ENCODE results near the gene FPGS.

The FPGS gene

DNA sequence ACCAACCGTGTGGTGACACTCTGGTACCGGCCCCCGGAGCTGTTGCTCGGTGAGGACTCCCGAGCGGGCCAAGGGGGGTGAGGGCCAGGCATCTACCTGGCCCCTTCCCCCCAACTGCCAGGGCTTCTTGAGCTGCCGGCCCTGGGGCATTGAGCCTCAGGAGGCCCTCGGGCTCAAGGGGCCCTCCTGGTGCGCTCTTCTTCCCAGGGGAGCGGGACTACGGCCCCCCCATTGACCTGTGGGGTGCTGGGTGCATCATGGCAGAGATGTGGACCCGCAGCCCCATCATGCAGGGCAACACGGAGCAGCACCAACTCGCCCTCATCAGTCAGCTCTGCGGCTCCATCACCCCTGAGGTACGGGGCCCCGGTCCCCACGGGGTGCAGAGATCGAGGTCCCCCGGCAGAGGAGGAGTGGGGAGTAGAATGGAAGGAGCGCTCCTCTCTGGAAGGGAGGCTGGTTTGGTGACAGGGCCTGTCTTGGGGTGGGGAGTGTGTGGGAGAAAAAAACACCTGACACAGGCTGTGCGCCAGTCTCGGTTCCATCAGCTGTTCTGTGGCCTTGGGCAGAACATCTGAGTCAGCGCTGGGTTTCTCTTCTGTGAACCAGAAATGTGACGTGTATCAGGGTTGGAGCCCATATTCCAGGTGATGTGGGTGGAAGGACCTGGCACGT, 14.2 kb upstream of the FPGS start:
- H3K4me1 ChIP-seq (ENCODE audit: insufficient read depth, low read length), result peaks cover 47% of the 10 kb centered on the region
- H3K9ac ChIP-seq (ENCODE audit: low read depth, low read length), result 0 out of 2 replicates have a peak overlapping the region, but pooled peaks have one; percentile 94
- H3K4me2 ChIP-seq (ENCODE audit: insufficient read depth, low read length), result 0 out of 2 replicates have a peak overlapping the region, but pooled peaks have one; percentile 87
- DNase-seq, result no peak
- no peak overlapping the region for H3K4me3 ChIP-seq (ENCODE audit: low read depth in 1 of 2, low read length in 2 of 2)
- peaks cover 51% of the 10 kb centered on the region for H4K20me1 ChIP-seq (ENCODE audit: insufficient read depth, low read length)
- no peaks in the 10 kb centered on the region for H3K9me3 ChIP-seq (ENCODE audit: insufficient read depth, low read length, severe bottlenecking)
- no peak overlapping the region for H2AFZ ChIP-seq (ENCODE audit: low read depth, low read length)
- ATAC-seq (ENCODE audit: insufficient read depth, low read depth), result no peak
- no peak overlapping the region for H3K27ac ChIP-seq (ENCODE audit: low read length)
- H3K79me2 ChIP-seq (ENCODE audit: insufficient read depth, low read length), result peaks cover 49% of the 10 kb centered on the region
- H3K36me3 ChIP-seq (ENCODE audit: insufficient read depth, low read length), result peaks cover 64% of the 10 kb centered on the region
- TF ChIP-seq EZH2 (IDR thresholded peaks at IDR 0.05; ENCODE audit: borderline replicate concordance, low read depth, low read length, severe bottlenecking), result no peak
- TF ChIP-seq, protein P1, sequence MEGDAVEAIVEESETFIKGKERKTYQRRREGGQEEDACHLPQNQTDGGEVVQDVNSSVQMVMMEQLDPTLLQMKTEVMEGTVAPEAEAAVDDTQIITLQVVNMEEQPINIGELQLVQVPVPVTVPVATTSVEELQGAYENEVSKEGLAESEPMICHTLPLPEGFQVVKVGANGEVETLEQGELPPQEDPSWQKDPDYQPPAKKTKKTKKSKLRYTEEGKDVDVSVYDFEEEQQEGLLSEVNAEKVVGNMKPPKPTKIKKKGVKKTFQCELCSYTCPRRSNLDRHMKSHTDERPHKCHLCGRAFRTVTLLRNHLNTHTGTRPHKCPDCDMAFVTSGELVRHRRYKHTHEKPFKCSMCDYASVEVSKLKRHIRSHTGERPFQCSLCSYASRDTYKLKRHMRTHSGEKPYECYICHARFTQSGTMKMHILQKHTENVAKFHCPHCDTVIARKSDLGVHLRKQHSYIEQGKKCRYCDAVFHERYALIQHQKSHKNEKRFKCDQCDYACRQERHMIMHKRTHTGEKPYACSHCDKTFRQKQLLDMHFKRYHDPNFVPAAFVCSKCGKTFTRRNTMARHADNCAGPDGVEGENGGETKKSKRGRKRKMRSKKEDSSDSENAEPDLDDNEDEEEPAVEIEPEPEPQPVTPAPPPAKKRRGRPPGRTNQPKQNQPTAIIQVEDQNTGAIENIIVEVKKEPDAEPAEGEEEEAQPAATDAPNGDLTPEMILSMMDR (IDR thresholded peaks at IDR 0.05; ENCODE audit: borderline replicate concordance, extremely low read depth, low read length, poor library complexity, severe bottlenecking), result no peak
- H3K27me3 ChIP-seq (ENCODE audit: insufficient read depth, low read length, poor library complexity), result no peaks in the 10 kb centered on the region

DNA sequence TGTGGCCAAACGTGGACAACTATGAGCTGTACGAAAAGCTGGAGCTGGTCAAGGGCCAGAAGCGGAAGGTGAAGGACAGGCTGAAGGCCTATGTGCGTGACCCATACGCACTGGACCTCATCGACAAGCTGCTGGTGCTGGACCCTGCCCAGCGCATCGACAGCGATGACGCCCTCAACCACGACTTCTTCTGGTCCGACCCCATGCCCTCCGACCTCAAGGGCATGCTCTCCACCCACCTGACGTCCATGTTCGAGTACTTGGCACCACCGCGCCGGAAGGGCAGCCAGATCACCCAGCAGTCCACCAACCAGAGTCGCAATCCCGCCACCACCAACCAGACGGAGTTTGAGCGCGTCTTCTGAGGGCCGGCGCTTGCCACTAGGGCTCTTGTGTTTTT, 13.5 kb upstream of the FPGS start:
- H3K4me3 ChIP-seq (ENCODE audit: low read depth in 1 of 2, low read length in 2 of 2), result no peak overlapping the region
- TF ChIP-seq EZH2 (IDR thresholded peaks at IDR 0.05; ENCODE audit: borderline replicate concordance, low read depth, low read length, severe bottlenecking), result no peak
- TF ChIP-seq, protein P1 (IDR thresholded peaks at IDR 0.05; ENCODE audit: borderline replicate concordance, extremely low read depth, low read length, poor library complexity, severe bottlenecking), result no peak
- no peak for DNase-seq
- H3K4me1 ChIP-seq (ENCODE audit: insufficient read depth, low read length), result peaks cover 52% of the 10 kb centered on the region
- H3K4me2 ChIP-seq (ENCODE audit: insufficient read depth, low read length), result no peak overlapping the region
- H2AFZ ChIP-seq (ENCODE audit: low read depth, low read length), result no peak overlapping the region
- H3K9ac ChIP-seq (ENCODE audit: low read depth, low read length), result no peak overlapping the region
- H3K27ac ChIP-seq (ENCODE audit: low read length), result no peak overlapping the region
- H3K79me2 ChIP-seq (ENCODE audit: insufficient read depth, low read length), result peaks cover 49% of the 10 kb centered on the region
- H3K36me3 ChIP-seq (ENCODE audit: insufficient read depth, low read length), result peaks cover 67% of the 10 kb centered on the region
- ATAC-seq (ENCODE audit: insufficient read depth, low read depth), result no peak
- no peaks in the 10 kb centered on the region for H3K27me3 ChIP-seq (ENCODE audit: insufficient read depth, low read length, poor library complexity)
- H3K9me3 ChIP-seq (ENCODE audit: insufficient read depth, low read length, severe bottlenecking), result no peaks in the 10 kb centered on the region
- peaks cover 51% of the 10 kb centered on the region for H4K20me1 ChIP-seq (ENCODE audit: insufficient read depth, low read length)

DNA sequence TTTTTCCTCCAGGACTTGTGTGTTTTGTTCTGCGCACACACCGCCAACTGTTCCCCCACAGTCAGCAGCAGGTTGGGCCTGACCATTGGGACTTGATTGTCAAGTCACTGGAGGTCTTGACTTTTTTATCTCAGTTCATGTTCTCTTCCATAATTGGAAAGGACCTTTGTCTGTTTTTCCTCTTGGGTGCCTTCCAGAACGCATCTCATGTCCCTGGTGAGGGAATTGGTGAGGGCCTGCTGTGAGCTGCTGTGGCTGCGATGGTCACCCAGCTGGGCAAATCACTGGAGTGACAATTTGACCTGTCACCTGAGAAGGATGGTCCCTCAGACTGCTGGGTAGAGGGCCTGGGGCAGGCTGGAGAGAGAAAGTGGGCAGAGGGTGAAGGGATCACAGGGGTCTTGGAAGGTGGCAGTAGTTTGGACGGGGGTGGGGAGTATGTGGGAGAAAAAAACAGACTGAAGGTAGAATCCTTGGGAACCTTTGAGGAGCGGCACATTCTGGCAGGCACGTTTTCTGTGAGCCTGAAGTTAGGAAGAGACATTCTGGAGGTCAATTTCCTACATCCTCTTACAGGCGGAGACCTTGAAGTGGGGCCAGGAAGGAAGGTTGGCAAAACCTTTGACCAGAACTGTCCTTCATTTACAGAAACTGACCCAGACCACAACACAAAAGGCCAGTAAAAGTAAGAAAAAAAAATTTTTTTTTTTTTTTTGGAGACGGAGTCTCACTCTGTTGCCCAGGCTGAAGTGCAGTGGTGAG, 12.4 kb upstream of the FPGS start:
- no peaks in the 10 kb centered on the region for H3K9me3 ChIP-seq (ENCODE audit: insufficient read depth, low read length, severe bottlenecking)
- peaks cover 51% of the 10 kb centered on the region for H4K20me1 ChIP-seq (ENCODE audit: insufficient read depth, low read length)
- no peak overlapping the region for H3K4me2 ChIP-seq (ENCODE audit: insufficient read depth, low read length)
- no peak overlapping the region for H3K9ac ChIP-seq (ENCODE audit: low read depth, low read length)
- no peak overlapping the region for H3K4me3 ChIP-seq (ENCODE audit: low read depth in 1 of 2, low read length in 2 of 2)
- H3K79me2 ChIP-seq (ENCODE audit: insufficient read depth, low read length), result peaks cover 49% of the 10 kb centered on the region
- no peak overlapping the region for H3K27ac ChIP-seq (ENCODE audit: low read length)
- DNase-seq (no peak), ATAC-seq (ENCODE audit: insufficient read depth, low read depth) (no peak)
- H2AFZ ChIP-seq (ENCODE audit: low read depth, low read length), result no peak overlapping the region
- no peaks in the 10 kb centered on the region for H3K27me3 ChIP-seq (ENCODE audit: insufficient read depth, low read length, poor library complexity)
- H3K36me3 ChIP-seq (ENCODE audit: insufficient read depth, low read length), result peaks cover 71% of the 10 kb centered on the region
- no peak for TF ChIP-seq EZH2 (IDR thresholded peaks at IDR 0.05; ENCODE audit: borderline replicate concordance, low read depth, low read length, severe bottlenecking)
- TF ChIP-seq, protein P1 (IDR thresholded peaks at IDR 0.05; ENCODE audit: borderline replicate concordance, extremely low read depth, low read length, poor library complexity, severe bottlenecking), result no peak
- H3K4me1 ChIP-seq (ENCODE audit: insufficient read depth, low read length), result peaks cover 56% of the 10 kb centered on the region

Measured in DND-41 (cell line).